Pons (tissue), 1 donor: ENCODE data around the gene UVRAG.

ENCODE experiments used
- DNase-seq: peaks from one replicate; pipeline ENCODE4 v3.0.0-alpha.2; 2016; ENCODE audit warnings: low spot score

UVRAG gene

DNA sequence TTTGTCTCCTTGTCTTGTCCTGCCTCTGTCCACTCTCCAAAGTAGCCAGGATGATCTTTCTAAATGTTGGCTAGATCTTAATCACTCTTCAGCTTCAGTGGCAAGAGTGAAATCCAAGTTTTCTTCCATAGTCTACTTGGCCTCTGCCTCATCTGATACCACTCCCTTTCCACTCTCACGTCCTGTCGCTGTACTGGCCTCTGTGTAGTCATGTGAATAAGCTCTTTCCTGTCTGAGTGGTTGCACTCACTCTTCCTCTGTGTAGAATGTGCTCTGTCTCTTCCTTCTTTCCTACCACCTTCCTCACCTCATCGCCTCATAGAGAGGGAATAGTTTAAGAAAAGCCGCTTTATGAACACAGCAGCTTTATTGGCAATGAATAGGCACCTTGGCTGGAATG, 304.8 kb downstream of the UVRAG start:
- DNase-seq, result peak; percentile 35

DNA sequence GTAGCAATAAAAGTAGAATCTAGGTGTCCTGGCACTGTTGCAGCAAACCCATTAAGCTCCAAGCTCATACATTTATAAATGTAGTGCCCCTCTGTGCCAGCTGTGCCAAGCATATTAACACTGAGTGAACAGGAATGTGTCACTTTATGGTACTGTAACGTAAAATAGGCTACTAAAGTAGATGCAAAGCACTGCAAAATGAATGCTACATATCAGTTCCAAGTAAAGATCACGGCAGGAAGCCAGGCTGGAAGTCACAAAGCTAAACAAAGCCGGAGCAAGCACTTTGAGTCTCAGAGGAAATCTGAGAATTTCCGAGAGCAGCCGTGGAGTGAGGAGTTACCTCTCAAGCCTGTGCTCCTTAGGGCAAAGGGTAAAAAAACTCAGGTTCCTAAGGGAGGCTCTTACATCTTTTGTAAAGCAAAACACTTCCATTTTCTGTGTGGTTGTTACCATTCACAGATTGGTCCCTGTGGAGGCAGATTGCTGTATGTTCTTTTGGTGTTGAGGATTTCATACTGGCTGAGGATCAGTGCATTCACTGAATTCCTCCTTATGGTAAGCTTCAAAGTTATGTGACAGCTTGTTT, 305.6 kb downstream of the UVRAG start:
- peak; percentile 29 for DNase-seq

DNA sequence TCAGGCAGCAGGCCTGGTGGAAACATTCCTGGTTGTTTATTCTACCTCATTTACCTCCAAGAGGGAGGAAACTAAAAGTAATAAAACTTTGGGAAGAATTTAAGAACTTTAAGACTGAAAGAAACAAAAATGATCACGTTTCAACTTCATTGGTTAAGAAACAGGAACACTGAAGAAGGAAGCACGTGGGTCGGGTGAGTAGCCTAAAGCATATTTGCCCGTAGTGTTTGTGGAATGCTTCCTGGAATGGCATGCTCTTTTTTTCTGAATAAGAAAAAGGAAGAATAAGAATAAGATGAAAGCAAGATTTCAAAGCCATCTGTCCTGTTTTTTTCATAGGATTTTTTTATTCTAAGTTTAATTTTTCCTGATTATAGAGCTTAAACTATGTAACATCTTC, 308.2 kb downstream of the UVRAG start:
- no peak for DNase-seq

DNA sequence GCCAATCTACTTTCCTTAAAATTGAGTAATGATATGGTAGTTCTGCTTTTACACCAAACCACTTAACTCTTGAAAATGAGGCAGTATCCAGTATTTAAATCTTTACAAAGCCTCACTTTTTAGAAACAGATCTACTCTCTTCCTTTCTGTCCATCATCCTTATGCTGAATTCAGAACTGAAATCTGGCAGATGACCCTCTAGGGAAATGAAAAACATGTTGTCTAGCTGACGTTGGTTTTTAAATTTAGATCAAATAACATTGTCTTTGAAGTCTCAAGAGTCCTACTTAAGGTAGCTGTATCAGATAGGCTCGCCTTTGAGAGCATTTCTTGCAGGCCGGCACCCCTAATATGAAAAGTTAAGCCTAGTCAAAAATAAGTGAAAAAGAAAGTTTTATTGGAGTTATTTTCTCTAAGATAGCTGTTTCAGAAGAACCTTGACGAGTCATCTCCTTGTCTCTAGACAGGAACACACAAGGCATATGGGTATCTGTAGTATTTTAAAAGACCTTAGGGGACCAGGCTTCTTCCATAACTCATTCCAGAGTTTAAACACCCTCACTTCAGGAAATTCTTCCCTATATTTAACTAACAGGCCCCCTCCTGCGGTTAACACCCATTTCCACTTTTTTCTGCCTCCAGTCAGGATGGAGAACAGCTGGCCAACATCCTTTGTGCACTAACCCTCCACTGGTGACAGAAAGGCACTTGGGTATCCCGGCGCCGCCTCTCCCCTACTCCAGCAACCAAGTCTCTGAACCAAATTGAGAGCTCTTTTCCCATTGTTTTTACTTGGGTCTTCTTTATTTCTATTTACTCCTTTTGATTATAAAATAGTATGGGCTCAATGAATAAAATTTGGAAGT, 310.1 kb downstream of the UVRAG start:
- DNase-seq, result no peak

DNA sequence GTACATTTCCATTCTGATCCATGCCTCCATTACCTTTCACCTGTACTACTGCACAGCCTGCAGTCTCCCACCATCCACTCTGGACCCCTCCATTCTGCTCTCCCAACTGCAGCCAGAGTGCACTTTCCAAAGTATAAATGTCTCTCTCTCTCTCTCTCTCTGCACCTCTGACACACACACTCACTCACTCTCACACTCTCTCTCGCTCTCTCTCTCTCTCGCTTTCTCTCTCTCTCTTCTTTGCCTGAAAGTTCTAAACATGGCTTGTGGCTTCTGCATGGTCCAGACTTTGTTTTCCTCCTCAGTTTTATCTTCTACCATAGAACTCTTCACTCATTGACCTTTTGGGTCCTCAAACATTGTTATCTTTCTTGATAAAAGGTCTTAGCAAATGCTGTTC, 314.7 kb downstream of the UVRAG start:
- no peak for DNase-seq

DNA sequence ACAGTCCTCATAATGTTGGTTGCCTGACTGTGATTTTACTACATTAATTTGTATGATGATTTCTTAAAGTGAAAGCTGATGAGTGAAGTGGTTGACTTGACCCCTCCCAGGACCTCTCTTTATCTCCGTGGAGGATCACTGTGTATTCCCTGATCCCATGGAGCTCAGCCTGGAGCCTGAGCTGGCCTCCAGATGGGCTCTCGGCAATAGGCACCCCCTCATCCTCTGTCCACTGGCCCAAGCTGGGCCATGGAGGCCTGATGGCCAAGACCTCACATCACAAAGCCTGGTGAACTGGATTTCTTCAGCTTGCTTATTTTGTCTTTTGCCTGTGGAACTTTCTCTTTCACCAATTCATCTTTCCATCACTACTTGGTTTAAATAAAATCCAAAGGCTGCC, 316.1 kb downstream of the UVRAG start:
- DNase-seq, result no peak

DNA sequence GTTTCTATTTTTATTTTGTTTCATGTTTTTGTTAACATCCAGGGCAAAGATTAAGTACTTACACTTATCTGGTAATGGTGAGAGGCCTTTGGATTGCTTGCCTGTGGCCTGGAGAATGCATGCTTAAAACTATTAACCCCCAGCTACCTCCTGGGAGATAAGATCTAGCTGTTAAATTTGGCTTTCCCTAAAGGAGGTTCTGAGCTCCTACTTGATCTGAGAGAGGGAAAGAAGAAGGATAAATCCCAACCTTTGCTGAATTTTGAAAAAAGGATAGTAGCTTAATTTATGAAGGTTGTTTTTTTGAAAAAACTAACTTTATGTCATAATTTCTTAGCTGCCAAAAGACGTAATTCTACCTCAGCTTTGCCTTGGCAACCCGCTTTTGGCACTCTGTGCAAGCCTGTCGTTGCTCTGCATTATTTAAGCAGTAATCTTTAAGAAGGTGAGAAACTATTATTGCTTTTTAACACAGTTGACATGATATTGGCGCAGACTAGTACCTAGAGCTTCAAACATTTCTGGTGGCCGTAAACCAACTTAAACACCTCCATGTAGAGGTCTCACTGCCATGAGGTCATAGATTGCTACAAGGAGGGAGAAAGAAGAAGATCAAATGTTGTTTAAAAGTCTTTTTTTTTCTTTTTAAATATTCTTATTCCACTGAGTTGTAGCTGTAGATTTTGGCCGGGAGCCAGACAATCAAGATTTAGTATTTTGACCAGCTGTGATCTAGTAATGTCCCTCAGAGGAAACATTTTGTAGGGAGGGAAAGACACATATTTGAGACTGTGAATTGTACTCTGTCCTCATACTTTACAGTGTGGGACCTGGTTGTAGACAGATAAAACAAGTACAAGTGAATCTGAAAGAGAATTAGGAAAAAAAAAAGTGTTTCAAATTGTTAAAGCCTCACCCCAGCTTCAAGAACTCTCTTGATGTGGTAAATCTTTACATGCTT, 316.9 kb downstream of the UVRAG start:
- no peak for DNase-seq

DNA sequence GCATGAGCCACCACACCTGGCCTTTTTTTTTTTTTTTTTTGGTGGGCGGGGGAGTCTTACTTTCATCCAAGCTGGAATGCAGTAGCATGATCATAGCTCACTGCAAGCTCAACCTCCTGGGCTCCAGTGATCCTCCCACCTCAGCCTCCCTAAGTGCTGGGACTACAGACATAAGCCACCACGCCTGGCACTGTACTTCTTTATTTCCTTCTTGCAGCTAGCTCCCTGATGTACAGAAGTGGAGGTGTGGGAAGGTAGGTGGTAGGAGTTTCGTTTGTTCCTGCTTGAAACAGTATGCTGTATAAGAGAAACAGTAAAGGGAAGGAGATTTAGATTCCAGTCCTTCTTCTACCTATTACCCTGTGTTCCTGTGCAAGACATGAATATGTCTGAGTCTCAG, 319.2 kb downstream of the UVRAG start:
- no peak for DNase-seq

DNA sequence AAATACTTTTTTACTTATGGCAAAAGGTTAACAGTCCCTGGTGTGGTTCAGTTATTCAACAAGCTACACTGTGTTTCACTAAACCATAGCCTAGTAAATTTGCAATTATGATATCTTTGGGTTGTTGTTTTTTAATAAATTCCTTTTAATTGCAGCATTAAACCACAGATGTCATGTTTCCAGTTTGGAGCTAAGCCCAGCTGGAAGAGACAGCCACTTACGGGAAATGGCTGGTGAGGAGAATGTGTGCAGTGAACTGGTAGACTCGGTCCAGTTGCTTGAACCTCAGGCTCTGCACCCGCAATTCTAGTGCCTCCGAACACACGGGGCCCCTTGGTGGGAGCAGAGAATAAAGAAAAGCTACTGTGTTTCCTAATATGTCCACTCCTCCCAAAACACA, 320.5 kb downstream of the UVRAG start:
- no peak for DNase-seq

DNA sequence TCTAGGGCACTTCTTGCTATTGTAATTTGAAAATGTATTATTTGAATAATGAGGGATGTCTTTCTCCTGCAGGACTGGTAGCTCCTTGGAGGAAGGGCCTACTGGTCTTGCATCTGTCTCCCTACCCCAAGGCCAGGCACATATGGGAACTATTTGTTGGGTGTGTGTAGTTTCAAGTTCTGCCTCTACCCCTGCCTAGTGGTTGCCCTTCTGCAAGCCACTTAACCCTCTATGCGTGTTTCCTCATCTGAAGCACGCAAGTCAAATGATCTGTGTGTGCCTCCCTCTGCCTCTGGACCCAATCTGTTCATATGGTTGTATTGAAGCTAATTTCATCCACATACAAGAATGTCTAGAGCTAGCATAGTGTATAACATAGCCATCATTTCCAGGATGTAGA, 324.3 kb downstream of the UVRAG start:
- no peak for DNase-seq

DNA sequence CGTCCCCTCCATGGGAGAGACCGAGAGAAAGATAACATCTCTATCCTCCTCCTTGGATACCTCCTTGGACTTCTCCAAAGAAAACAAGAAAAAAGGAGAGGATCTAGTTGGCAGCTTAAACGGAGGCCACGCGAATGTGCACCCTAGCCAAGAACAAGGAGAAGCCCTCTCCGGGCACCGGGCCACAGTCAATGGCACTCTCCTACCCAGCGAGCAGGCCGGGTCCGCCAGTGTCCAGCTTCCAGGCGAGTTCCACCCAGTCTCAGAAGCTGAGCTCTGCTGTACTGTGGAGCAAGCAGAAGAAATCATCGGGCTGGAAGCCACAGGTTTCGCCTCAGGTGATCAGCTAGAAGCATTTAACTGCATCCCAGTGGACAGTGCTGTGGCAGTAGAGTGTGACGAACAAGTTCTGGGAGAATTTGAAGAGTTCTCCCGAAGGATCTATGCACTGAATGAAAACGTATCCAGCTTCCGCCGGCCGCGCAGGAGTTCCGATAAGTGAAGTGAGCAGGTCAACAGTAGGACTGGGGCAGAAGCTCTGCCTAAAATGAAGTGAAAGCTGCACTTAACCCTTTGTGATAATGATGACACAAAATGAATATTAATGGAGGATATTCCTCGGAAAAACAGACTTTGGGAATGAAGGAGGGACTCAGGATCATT, 326.0 kb downstream of the UVRAG start:
- no peak for DNase-seq

DNA sequence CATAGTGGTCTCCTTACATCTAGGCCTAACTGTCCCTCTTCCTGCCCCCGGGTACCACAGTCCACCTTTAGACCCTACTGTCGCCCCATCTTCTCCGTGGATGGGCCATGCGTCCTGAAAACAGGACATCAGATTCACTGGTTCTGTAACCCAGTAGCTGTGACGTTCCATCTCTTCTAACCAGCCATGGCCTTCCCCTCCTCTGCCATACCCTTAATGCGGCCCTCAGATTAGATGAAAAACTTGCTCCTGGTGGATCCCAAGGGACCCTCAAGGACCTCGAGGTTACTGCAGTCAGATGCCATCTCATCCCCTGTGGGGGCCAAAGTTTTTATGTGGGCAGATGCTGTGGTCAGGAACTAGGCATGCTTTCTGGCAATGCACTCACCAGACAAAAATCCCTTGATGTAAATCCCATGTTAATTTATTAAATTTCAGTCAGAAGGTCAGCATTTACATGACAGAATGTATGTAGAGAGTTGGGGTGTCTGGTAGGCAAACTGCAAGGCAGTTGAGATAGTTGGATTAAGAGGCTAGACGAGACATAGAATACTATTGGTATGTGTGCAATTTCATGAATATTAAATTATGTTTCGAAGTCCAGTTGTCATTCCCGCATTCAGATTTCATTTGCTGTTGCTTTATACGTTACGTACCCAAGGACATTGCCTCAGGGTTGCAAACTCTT, 327.0 kb downstream of the UVRAG start:
- no peak for DNase-seq

DNA sequence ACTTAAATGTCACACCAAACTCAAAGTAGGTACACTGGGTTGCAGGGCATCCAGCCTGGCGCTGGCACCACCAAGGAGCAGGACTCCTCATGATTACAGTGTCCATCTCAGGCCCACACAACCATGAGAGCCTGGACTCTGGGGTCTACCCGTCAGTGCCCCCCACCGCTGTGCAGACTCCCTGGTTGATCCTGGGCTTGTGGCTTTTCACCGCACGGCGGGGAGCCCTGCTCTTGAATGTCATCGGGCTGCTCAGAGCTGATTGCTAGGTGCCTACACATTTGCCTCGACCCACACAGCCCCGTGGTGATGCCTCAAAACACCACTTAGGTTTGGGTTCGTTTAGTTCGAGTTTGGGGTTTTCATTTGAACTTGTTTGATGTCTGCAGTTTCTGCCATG, 328.3 kb downstream of the UVRAG start:
- no peak for DNase-seq

DNA sequence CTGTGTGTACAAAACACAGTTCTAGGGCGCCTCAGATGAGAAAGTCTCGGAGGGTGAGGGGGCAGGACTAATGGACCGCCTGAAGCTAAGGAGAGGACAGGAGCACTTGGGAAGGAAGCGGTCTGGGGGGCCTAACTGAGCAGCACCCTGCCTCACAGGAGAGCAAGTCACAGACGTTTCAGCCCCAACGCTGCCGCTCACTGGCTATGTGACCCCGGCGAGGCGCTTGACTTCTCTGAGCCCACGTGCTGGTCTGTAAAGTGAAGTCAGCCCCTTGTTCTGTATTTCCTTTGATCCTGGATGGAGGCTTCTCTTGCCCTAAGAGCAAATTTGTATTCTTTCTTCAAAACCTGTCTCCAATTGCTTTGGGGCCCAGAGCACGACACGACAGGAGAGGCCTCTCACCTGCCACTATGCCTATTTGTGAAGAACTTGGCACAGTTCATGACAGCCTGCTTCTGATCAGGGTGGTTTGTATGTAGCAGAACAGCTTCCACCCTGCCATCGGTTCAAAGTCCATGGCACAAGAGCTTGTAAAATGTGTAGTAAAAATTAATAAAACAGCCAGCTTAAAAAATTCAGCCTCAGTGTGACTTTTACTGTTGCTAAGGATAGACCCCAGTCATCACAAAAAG, 332.2 kb downstream of the UVRAG start:
- no peak for DNase-seq

DNA sequence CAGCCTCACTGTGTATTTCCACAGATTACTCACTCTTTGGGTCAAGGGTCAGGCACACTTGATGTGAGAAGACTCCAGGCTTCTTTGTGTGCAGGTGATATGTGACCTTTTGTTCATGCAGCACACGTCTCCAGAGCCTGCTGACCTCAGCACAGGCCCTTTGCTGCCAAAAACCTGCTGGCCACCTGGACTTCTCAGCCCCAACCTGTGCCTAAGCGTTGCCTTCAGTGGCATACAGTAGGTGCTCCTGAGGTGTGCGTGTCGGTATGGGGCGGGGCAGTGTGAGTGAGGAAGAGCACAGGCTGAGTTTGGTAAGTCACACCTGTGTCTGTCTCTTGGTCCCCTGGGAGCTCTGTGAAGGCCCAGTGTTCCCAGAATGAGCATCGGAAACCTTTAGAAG, 333.2 kb downstream of the UVRAG start:
- no peak for DNase-seq

DNA sequence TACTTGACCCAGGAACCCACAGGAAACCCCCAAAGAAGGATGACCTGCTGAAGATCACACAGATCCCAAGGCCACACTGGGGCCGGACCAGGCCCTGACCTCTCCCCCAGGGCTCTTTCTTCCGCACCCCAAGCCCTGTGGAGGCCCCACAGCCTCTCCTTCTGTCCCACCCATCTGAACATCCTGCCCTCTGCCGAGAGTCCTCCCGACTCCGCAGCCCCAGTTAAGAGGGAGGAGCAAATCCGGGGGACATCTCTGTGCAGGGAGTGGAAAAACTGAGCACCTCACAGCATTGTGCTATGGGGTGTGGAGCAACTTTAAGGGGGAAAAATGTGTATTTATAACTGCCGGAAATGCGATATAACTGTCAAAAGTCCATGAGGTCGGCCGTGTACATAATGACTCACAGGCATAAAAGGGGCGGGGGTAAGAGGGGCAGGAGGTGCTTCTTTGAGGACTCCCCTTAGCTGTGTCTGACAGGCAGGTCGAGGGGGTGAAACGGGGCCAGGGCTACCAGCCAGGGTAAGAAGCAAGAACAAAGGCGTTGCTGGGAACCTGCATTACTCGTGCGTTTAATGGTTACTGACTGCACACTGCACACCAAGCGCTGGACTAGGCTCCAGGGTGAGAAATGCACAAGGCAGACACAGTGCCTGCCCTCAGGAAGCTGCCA, 334.1 kb downstream of the UVRAG start:
- DNase-seq, result no peak

DNA sequence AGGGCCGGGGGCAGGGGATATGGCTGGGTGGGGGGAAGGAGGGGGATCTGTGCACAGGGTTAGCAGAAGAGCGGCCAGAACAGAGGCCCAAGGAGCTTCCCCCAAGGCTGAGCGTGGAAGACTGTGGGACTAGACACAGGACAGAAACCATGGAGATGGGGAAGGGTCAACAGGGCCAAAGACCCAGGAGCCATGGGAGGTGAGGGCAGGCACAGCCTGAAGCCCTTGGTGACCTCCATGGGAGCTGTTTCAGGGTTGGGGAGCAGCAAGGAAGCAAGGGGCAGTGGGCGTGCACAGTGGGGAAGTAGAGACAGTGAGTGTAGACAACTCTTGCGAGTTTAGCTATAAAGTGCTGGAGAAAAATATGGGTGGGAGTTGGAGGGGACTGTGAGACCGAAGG, 334.7 kb downstream of the UVRAG start:
- no peak for DNase-seq

DNA sequence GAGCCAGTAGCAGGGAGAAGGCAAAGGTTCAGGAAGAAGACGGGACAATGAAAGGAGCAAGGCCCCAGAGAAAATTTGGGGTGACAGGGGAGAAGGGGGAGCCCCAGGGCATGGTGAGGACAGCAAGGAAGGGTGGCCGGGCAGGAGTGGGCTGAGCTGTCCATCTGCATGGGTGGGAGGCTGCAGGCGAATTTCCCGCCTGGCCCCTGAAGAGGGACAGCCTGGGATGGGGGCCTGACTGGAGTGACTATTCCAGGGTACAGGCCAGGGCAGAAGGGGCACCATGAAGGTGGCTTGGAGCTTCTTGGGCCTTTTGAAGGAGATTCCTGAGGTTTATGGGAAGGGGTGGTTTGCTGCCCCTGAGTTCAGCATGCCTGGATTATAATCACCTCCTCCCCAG, 335.1 kb downstream of the UVRAG start:
- no peak for DNase-seq

DNA sequence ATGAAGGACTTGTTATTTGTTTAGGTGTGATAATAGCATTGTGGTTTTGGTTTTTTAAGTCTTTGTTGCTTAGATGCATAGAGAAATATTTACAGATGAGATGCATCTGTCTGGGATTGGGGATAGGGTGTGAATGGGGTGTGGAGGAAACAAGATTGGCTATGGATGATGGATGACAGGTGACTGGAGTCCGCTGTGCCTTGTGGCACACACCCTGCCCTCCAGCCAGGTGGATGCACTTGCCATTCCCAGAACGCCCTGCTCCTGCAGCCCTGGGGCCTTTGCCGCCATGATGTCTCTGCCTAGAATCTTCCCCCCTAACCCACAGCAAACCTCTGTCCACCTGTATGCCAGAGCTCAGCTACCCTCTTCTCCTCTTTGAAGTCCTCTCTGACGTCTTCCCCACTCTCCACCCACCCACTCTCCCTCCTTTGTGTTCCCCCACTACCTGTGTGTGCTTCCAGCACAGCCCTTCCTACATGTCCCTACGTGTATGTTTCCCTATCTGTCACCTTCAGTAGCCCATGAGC, 336.6 kb downstream of the UVRAG start:
- DNase-seq, result no peak

DNA sequence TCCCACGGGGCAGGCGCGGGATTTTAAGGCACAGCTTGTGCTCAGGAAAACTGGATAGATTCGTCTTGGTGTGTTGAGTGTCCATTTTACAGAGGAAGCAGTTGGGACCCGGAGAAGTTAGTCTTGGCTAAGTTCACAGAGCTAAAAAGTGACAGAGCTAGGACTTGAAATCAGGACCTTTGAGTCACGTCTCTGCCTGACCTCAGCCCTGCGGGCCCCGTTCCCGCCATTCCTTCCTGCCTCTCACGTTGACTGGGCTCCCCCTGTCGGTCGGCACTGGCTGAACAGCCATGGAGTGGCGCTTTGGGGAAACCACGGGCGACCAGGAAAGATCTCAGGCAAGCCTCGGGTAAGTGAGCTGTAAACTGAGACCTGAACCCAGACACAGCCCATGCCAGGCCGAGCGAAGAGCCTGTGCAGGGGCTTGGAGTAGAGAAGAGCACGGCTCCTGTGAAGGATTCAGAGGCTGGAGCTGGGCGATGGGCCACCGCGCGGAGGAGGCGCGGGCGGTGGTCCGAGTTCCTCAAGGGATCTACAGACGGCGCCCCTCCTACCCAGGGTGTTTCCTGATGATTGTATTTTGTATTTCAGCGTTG, 337.2 kb downstream of the UVRAG start:
- DNase-seq, result peak; percentile 86
